ENCODE measurements around the gene RNU1-1. TPM values are rescaled to one million over a fixed set of nuclear protein-coding genes. Genes with fewer than 3 reads are reported as not detected.
A peak's percentile ranks its signal among the peaks of the same experiment; 100 is the strongest.
"Not testable (repeated sequence)": the region's sequence is repeated elsewhere in the genome, so short reads cannot be mapped to it uniquely, and the experiment has no call there.

The RNU1-1 gene
- total and polyA plus RNA-seq, 9 of the 15 experiments (the other 6 are each of a cell fraction or from before 2014, with no cell fraction given): under 0.01 to 32,823 (median 2,538) TPM; not detected in 4

- TF ChIP-seq SOX6 (IDR thresholded peaks at IDR 0.05) (peak; percentile 64; the same call in 1 of the 2 replicates), HDAC2 (IDR thresholded peaks at IDR 0.05) (0 out of 2 replicates have a peak, but pooled peaks have one; percentile 30), ARID1B (IDR thresholded peaks at IDR 0.05) (peak; percentile 65; the same call in 1 of the 2 replicates), MAZ (CRISPR knock-in tag; conservative IDR thresholded peaks at IDR 0.05 in 1 of 2, IDR thresholded peaks at IDR 0.05 in 1 of 2) (0 out of 4 replicates have a peak, but pooled peaks of 1 of the 2 experiments have one; percentile 19), DPF2 (IDR thresholded peaks at IDR 0.05) (peak; percentile 64), MYC (IDR thresholded peaks at IDR 0.05; ENCODE audit: low read depth, low read length) (peak; percentile 41; the same call in 1 of the 2 replicates), REST (IDR thresholded peaks at IDR 0.05; ENCODE audit: borderline replicate concordance) (peak; percentile 27; the same call in 1 of the 2 replicates), PKNOX1 (IDR thresholded peaks at IDR 0.05) (peak; percentile 29; the same call in 1 of the 2 replicates), KDM1A (IDR thresholded peaks at IDR 0.05) (peak in 1 of 2 experiments; percentile 39; a peak in 1 of 4 replicates), SPI1 (IDR thresholded peaks at IDR 0.05; ENCODE audit: borderline replicate concordance, low read depth, low read length) (peak; percentile 58), FOXA3 (CRISPR knock-in tag; conservative IDR thresholded peaks at IDR 0.05 in 1 of 2, IDR thresholded peaks at IDR 0.05 in 1 of 2) (peak; percentile 71 to 94; a peak in 3 of 4 replicates), ATF7 (IDR thresholded peaks at IDR 0.05) (peak; percentile 67), TEAD4 (IDR thresholded peaks at IDR 0.05; ENCODE audit: low read length) (peak; percentile 55; the same call in 1 of the 2 replicates)
- not testable (repeated sequence) for TF ChIP-seq MYC (CRISPR knock-in tag; IDR thresholded peaks at IDR 0.05; ENCODE audit: borderline replicate concordance, low read depth); REST (CRISPR knock-in tag; IDR thresholded peaks at IDR 0.05; ENCODE audit: low read depth); TEAD4 (CRISPR knock-in tag; IDR thresholded peaks at IDR 0.05; ENCODE audit: borderline replicate concordance)
Measured at GRCh38 chr1:16540421-16540893, 26.4 kb upstream of the RNU1-1 start (continued).
